SIG-M5 (cell line): ENCODE data around the gene KIAA0513.

Source experiments
- DNase-seq: peaks from one replicate; lab custom pipeline; 2025; lab: John Stamatoyannopoulos, UW

Gene KIAA0513, protein sequence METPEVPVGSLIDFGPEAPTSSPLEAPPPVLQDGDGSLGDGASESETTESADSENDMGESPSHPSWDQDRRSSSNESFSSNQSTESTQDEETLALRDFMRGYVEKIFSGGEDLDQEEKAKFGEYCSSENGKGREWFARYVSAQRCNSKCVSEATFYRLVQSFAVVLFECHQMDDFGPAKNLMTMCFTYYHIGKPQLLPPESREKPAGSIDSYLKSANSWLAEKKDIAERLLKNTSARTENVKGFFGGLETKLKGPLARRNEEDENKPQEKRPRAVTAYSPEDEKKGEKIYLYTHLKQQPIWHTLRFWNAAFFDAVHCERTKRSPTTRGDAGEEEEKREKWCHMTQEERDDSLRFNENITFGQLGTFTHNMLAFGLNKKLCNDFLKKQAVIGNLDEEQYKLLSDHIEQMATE

DNA sequence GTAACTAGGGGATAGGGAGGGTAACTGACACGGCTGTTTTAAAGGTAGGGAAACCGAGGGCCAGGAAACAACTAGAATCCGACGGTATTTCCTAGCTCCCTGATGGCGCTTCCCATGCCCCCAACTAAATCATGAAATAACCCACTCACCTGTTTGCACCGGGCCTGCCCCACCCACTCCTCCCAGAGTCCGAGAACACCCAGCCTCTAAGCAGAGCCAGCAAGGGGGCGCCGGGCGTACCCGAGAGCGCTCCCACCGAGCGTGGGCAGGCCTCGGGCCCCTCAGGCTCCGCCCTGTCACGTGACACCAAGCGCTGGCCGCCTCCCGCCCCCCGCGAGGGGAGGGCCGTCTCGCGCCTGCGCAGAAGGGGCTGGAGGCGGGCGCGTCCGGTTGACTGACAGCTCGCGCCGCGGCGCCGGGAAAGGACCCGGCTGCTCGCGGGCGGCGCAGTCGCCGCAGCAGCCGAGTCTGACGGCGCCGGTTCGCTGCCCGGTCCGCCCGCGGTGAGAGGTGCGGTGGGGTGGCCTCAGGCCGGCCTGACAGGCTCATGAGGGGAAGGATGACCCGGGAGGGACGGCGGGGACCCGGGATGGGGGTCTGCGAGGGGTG is at the start of gene KIAA0513:
KIAA0513 (plus strand) TSS at position 447 of the 609 bp plus-strand sequence. CDS start 39,277 bp downstream, outside the sequence.
- DNase-seq = no peak

DNA sequence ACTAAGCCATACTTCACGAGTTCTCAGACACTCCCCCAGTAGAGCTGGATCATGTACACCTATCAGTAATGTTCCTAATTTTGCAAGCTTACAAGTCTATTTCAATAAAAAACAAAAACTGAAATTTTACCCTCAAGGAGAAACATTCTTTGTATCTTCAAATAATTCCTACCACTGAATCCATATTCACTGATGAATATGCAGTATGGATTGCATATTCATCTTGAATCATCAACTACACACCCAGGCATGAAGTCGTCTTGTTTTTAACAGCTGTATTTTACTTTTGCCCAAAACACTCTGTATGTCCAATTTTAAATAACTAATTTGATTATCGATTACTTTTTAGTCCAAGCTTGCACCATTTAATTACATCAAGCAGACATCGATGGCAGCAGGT is 48.1 kb upstream of the KIAA0513 start:
- DNase-seq = no peak

DNA sequence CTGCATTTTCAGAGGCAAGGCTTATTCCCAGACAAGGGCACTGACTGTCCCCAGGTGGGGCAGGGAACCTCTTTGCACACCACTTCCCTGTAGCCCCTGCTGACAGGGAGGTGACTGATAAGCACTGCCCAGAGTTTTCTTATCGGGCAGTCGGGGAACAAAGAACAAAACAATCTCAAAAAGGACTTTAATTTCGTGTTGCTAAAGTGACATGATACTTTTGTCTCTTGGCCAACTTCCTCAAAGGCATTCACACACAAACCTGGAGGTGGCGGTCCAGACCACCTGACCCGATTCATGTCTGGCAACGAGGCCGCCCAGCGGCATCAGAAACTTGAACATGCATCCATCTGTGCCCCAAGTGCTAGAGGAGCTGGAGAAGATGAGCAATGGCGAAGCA is 45.2 kb upstream of the KIAA0513 start:
- no peak for DNase-seq

DNA sequence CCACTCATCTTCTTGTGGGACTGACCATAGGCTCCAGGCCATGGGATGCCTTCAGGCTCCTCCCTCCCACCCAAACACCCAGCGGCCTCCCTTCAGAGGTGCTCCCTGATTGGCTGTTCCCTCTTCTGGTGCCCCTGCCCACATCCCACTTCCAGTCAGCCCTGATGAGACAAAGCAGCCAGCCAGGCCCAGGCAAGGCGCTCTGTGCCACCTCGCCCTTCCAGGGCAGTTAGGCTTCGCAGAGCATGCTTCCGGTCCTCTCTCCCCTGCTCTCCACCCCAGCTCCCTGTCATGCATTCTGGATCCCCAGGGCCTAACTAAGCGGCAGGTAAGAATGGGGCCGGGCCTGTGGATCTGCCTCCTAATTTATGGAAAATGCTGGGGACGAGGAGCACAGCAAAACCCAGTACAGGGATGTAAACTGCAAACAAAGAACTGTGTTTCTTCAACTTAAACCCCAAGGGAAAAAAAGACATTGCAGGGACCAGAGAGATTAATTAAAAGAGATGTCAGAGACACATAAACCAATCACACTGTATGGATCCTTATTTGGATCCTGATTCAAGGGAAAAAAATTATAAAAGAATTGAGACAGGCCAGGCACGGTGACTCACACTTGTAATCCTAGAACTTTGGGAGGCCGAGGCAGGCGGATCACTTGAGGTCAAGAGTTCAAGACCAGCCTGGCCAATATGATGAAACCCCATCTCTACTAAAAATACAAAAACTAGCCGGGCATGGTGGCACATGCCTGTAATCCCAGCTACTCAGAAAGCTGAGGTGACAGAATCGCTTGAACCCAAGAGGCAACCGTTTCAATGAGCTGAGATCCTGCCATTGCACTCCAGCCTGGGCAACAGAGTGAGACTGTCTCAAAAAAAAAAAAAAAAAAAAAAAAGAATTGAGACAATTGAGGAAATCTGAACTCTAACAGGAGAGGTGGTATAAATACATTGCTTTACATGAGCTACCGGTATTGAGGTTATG is 42.2 kb upstream of the KIAA0513 start:
- no peak for DNase-seq

DNA sequence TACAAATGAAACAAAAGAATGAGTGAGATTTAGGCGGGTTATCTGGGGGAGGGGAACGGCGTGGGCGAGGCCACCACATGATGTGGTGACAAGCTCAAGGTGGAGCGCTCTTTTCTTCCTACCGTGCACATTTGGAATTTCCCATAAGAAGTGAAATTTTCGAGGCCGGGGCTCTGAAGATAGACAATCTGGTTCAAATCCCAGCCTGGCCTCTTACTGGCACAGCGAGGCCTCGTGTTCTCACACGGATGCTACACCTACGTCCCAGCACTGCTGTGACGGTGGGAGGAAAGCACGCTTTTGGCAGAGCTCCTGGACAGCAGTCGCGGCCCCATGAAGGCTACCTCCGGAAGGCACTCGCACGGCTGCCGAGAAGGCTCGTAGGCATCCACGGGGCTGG is 41.5 kb upstream of the KIAA0513 start:
- DNase-seq = no peak

DNA sequence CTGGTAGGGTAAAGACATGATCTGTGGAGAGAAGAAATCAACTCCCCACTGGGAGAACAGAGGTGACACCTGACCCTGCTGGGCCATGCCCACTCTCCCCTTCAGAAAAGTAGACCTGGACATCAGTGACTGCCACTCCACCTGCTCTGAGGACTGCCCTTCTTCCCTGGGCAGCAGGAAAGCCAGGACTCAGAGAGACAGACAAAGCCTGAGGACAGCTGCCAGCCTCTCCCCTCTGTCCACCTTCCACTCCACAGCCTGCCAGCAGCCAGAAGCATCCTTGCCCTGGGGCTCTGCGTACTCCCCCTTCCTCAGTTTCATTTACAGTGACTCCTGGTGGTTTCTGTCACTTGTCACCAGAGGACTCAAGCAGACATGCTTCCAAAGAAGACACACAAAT is 40.7 kb upstream of the KIAA0513 start:
- no peak for DNase-seq

DNA sequence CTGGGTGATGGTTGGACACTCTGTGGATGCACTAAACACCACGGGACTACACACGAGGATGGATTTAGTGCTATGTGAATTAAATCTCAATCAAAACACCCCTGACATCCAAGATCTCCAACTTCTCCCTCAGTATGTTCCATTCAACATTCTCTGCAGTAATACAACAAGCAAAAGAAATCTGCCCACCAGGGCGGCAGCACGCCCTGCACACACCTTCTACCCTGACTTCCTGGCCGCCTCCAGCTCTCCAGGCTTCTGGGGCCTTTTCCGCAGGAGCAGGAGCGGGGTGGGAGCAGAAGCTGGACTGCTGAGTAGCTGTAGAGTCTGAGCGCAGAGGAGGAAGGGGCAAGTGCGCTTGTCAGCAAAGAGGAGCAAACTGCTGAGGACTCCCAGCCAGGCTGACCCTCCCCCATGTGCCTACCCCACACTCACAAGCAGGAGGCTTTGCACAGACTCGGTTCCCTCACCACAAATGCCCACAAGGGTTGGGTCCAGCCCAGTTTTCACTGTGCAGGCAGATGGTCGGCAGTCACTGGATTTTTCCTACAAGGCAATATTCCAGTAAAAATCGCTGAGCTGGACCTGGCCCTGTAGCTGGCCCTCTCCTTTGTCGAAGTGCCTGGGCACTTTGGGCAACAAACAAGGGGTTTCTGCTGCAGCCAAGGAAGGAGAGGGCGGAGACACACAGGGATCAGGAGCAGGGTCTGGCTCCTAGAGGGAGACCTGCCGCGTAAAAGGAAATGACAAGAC is 39.1 kb upstream of the KIAA0513 start:
- DNase-seq = no peak

DNA sequence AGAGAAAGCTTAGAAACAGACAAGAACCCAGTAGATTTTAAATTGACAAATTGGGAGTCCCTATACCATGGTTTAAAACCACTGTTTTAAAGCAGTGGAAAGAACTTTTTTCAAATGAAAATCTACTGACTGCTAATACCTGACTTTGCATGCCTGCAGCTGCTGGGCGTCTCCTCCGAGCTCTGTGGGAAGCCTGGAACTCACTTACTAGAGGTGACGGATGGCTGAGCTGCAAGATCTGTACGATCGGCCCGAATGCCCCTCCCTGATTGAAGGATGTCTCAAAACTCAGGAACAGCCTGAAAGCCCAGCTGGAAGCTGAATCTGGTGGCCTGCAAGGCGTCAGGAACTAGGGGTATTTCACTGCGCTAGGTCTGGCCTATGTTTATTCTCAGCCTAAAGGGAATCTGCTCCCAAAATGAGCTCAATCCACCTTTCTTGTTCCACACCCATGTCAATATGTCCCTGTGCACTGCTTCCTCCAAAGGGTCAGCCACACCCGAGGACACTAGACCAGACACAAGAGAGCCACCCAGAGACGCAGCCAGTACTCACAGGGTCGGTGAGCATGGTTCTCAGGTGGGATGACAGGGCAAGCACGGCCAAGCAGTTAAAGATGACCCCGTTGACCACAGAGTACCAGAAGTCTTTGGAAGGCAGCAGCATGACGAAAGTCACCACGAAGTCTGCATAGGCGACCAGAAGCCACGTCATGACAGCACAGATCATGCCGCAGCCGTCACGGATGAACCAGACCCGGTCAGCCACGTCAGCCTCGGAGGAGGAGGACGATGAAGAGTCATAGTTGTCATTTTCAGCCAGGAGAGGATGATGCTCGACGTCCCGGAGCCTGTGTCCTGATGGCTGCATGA is 37.6 kb upstream of the KIAA0513 start:
- no peak for DNase-seq

DNA sequence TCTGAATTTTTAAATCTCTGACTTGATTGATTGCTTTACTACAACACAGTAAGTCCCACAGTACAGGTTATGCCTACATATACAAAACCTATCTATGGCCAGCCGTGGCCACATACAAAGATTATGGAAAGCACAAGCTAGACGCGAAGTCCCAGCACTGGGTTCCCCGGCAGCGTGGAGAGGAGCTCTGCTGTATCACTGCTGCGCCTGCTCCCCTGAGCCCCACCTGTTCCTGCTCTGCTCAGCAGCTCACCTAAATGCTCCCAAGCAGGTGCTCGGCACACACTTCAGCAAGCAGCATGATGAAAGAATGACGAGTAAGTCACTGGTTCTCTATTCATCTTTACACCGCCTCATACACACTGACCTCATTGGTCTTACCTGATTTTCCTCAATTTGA is 36.8 kb upstream of the KIAA0513 start:
- no peak for DNase-seq

DNA sequence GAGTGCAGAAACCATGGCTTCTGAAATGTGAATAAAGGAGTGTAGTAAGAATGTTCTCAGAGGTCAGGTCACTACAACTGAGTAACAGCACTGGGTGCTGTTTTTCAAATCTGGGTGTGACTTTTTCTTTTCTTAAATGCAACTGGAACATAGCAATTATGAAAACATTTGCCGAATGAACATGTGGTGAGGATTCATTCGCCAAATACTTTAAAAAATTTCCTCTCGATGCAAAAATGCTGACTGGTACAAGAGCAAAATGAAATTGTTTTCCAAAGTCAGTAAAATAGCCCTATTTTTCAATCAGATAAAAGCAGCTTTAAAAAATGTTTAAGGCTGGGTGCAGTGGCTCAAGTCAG is 34.9 kb upstream of the KIAA0513 start:
- DNase-seq = no peak

DNA sequence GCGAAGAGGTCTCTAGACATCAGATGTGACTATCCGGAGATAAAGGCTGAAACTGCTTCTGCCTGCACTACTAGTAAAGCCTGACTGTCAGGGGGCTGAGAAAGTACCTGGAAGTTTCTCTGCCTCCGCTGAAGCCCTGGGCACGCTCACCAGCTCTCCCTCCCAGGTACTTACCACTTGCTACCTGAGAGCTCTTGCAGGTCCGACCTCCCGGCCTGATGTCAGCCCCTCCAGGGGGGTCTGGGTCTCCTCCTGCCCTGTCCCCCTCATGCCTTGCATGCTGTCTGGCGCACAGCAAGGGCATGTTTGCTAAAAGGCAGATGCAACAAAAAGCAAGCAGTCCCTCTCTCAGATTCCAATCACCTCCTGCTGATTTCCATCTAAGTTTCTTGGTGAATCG is 33.7 kb upstream of the KIAA0513 start:
- DNase-seq = no peak

DNA sequence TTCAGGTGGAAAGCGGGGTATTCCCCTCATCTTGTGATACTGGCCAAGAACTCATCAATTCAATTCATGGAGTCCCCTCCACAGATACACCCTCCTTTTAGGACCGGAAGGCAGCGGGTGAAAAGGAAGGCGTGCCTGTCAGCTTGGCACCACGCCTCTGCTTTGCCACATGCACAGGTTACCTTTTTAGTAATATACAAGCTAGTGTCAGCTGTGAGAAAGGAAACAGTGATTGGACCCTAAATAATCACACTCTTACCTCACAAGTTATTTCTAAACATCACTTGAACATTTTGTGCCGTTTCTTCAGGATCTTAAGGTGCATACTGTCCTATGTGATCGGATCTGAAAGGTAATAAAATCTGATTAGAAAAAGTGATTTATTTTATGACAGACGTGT is 31.9 kb upstream of the KIAA0513 start:
- no peak for DNase-seq

DNA sequence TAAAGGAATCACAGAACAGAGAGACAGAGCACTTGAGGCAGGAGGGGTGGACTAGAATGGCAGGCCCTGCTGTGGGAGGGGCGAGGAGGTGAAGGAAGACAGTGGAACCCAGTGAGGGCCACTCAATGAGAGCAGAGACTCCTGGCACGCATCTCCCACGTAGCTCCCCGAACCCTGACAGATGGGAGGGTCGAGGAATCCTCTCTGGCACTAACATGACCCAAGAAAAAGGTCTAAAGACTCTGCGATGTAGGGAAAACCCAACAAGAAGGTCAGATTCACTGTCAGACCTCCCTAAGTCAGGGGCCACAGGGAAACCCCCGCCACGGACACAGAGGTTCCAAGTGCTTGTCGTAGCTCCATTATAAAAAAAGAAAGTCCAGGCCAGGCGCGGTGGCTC is 31.2 kb upstream of the KIAA0513 start:
- no peak for DNase-seq

DNA sequence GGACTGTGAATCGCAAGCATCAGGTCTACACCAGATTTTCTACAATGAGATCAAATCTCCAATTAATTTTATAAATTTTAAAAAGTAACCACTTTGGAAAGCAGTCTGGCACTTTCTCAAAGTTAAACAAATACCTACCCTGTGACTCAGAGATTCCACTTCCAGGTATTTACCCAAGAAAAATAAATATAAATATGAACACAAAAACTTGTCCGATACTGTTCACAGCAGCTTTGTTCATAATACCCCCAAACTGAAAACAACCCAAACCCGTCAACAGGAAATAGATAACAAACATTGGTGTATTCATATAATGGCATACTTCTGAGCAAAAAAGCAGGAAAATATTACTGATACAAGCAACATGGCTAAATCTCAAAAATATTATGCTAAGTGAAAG is 28.4 kb upstream of the KIAA0513 start:
- DNase-seq = no peak

DNA sequence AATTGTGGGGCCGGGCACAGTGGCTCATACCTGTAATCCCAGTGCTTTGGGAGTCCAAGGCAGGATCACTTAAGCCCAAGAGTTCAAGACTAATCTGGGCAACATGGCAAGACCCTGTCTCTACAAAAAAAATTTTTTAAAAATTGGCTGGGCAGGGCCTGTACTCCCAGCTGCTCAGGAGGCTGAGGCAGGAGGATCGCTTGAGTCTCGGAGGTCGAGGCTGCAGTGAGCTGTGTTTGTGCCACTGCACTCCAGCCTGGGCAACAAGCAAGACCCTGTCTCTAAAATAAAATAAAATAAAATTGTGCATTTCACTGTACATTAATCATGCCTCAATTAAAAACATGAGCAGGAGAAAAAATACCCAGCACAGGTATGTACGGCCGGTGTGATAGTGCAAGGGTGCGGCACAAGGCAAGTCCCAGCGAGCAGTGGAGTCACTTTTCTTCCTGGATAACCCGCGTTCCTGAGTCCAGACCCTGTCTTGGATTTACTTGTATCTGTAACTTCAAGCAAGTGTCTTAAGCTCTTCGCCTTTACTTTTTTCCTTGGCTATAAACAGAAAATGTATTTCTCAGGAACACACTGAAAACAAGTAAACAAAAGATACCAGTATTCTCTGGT is 27.6 kb upstream of the KIAA0513 start:
- DNase-seq = no peak

DNA sequence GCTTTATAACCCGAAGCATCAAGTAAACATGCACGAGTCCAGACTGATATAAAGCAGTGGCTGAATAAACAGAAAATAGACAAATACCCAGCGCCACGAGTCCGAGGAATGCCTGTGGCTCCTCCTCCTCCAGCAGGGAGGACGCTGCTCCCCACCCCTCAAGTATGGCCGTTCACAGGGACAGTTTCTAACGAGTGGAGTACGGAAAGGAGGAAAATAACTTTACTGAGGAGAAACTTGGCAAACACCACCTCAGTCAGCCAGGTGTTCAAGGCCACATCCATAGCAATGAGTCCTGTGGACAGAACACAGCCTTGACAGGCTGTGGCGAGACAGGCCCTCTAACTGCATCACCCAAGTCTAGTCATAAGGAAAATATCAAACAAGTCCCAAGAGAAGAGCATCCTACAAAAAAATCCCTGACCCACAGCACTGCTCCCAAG is 25.5 kb upstream of the KIAA0513 start:
- DNase-seq = no peak

DNA sequence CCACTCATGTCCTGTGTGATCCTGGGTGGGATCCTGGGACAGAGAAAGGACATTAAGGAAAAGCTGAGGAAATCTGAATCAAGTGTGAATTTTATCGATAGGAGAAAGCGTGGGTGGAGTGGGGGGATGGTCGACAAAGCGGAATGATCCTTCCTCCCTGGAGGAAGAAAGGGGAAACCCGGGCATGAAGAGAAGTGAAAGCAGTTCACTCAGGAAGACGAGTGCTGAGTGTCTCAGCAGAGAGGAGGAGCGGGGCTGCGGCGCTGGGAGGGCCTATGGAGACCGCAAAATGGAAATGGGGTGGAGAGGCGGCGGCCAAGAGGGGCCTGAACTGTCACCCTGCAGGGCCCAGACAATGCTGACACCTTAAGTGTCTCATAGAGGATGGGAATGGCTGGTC is 25.0 kb upstream of the KIAA0513 start:
- DNase-seq = no peak

DNA sequence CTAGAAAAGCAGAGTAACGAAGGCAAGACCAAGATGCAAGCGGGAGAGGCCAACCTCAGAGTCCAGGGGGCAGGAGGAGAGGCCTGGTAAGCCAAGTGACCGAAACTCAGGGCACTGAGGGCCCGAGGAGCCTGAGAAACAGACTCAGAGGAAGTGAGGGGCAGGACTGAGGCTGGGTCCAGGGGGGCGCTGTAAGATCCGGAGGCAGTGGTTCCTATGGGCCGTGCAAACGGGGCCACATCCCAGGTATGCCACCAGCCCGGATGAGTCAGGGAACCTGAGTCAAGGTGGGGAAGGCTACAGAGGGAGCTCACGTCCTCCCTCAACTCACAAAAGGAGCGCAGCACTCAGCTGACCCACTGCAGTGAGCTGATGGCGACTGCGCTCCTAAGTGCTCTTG is 24.5 kb upstream of the KIAA0513 start:
- DNase-seq = no peak

DNA sequence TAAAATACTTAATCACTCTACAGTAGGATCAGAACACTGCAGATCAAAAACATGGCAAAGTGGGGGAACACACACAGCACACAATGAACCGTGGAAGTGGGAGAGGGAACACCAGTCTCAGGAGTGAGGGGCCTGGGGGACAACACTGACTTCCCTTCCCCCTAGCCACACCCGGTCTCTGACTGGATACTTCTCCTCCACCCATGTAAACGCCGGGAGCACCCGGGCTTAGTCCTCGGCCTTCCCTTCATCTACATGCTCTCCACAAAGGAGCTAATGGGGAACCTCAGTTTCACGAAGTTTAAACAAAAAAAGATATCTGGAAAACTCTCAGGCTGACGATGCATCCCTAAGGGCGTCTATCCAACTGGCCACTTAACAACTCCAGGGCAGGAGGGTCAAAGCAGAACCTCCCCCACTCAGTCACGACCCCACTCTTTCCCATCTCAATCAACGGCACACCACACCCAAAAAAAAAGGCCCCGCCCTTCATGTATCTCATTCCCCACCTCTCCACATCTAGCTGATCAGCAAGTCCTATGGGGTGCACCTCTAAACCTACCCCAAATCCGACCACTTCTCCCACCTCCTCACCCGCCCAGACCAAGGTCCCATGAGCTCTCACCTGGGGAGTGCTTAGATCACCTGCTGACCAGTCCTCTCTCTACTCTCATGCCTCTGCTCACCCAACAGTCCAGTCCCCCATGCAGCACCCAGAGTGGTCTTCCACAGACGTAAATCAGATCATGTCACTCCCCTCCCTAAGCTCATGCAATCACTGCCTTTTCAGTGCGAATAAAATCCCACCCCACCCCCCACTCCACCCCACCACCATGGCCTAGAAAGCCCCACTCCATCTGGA is 23.6 kb upstream of the KIAA0513 start:
- DNase-seq = no peak
